DOHH2 (cell line): ENCODE data around the gene ASL.

Source experiments
- CTCF ChIP-seq: fragments of 200-600 bp; sonication (generic); IDR thresholded peaks from one replicate; pipeline ENCODE4 v1.5.1; 2014; ENCODE audit warnings: antibody characterized with exemption, mild to moderate bottlenecking, low read depth, low read length; ENCODE audit not compliant: poor library complexity, severe bottlenecking
- EZH2phosphoT487 ChIP-seq: fragments of 200-600 bp; sonication (generic); IDR thresholded peaks from 2 replicates; pipeline ENCODE4 v1.6.1; 2017; ENCODE audit warnings: borderline replicate concordance, mild to moderate bottlenecking, antibody characterized with exemption, low read length, moderate library complexity, mixed read lengths

DNA sequence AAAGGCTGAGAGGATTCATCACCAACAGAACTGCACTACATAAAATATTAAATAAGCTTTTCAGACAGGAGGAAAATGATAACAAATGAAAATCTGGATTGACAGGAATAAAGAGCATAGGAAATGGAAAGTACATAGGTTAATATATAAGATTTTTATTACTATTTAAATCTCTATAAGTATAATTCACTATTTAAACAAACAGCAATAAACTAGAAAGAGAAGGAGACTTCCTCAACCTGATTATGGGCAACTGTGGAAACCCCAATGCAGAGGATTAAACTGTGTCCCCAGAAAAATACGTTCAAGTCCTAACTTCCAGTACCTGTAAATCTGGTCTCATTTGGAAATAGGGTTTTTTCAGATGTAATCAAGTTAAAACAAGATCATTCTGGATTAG lies 14.8 kb upstream of the ASL start:
- no peak for TF ChIP-seq CTCF
- TF ChIP-seq EZH2phosphoT487 = no peak
